Measurements from ENCODE around the gene MYH9. TPM values are rescaled to one million over a fixed set of nuclear protein-coding genes. Genes with fewer than 3 reads are reported as not detected.
A peak's percentile ranks its signal among the peaks of the same experiment; 100 is the strongest.

Gene MYH9
- total and polyA plus RNA-seq, 2 experiments from 2014 or later = 58.4 to 233 TPM

GRCh38 chr22:36352803-36353507 is 34.8 kb downstream of the MYH9 start:
- H3K4me3 ChIP-seq = no peak overlapping the region
- Mint-ChIP-seq H3K36me3 (ENCODE audit: low read depth) (peaks cover 16% of the 10 kb centered on the region), H3K4me3 (no peak overlapping the region), H3K27me3 (ENCODE audit: insufficient read depth, low read depth, poor library complexity) (peaks cover 6% of the 10 kb centered on the region), H3K4me1 (peaks cover 57% of the 10 kb centered on the region), H3K27ac (peak overlapping the region; percentile 3), H3K9me3 (no peaks in the 10 kb centered on the region)
- no peak overlapping the region for H3K4me2 ChIP-seq
- H2AFZ ChIP-seq = no peak overlapping the region
- peak; percentile 6; the same call in 2 of the 3 replicates for ATAC-seq
- peaks cover 42% of the 10 kb centered on the region for H4K20me1 ChIP-seq (replicated peaks; ENCODE audit: insufficient read depth)
- peak; percentile 25 for DNase-seq (ENCODE audit: low spot score)
- 0 out of 2 replicates have a peak, but pooled peaks cover 2% of the 10 kb centered on the region for H3F3A ChIP-seq (replicated peaks; ENCODE audit: low read depth)
- H3K27me3 ChIP-seq (ENCODE audit: insufficient read depth) = no peaks in the 10 kb centered on the region
- no peaks in the 10 kb centered on the region for H3K9me2 ChIP-seq (ENCODE audit: insufficient read depth)
- H3K4me1 ChIP-seq (ENCODE audit: insufficient read depth) = peaks cover 62% of the 10 kb centered on the region
- TF ChIP-seq ZNF462 (CRISPR knock-in tag; IDR thresholded peaks at IDR 0.05) (no peak), EZH2 (IDR thresholded peaks at IDR 0.05; ENCODE audit: low read depth, unreplicated experiment) (no peak)
- H3K36me3 ChIP-seq (ENCODE audit: insufficient read depth) = no peaks in the 10 kb centered on the region
- H3K27ac ChIP-seq (ENCODE audit: low read depth) = peak overlapping the region; percentile 70
- peaks cover 99% of the 10 kb centered on the region for H3K79me2 ChIP-seq (replicated peaks; ENCODE audit: insufficient read depth)
